ENCODE measurements around the gene CDK11B.

DNA sequence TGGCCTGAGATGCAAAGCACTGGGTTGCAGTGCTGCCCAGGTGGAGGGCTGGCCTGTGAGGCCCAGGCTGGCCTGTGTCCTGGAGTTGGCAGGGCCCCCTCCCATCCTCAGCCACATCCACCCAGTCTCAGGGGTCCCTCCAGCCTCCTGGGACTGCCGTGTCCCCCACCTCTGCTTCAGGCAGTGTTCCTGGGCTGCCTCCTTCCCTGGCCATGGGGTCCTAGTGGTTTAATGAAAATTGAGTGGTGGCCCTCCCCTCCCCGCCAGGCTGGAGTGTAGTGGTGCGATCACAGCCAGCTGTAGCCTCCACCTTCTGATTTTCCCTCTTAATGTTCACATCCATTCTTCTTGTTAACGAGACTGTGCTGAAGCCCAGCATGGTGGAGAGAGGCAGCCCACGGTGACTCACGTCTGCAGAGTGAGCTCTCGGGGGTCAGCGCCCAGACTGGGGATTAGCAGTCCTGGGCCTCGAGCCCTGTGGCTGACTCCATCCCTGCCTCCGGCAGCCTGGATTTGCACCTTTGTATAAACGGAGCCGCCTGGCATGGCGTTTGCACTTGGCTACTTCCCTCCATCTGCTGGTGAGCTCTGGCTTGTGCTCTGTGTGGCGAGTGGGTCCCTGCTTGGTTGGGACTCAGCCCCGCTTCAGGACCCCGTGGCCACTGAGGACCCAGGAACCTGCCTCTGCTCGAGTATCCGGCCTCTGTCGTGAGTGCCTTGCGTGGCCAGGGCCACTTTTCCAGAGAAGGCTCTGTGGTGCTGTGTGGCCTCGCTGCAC, 36.6 kb downstream of the CDK11B start:
- TF ChIP-seq POLR2A (IDR thresholded peaks at IDR 0.05) = no peak
- TF ChIP-seq, protein P1, sequence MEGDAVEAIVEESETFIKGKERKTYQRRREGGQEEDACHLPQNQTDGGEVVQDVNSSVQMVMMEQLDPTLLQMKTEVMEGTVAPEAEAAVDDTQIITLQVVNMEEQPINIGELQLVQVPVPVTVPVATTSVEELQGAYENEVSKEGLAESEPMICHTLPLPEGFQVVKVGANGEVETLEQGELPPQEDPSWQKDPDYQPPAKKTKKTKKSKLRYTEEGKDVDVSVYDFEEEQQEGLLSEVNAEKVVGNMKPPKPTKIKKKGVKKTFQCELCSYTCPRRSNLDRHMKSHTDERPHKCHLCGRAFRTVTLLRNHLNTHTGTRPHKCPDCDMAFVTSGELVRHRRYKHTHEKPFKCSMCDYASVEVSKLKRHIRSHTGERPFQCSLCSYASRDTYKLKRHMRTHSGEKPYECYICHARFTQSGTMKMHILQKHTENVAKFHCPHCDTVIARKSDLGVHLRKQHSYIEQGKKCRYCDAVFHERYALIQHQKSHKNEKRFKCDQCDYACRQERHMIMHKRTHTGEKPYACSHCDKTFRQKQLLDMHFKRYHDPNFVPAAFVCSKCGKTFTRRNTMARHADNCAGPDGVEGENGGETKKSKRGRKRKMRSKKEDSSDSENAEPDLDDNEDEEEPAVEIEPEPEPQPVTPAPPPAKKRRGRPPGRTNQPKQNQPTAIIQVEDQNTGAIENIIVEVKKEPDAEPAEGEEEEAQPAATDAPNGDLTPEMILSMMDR (IDR thresholded peaks at IDR 0.05) = no peak
